Gastroesophageal sphincter (tissue), 3 donors: ENCODE measurements around the gene IGF2.

Experiments
- EP300 ChIP-seq: sonication (generic); formaldehyde crosslinking; IDR thresholded peaks from one replicate; pipeline ENCODE4 v1.6.1; 2017; ENCODE audit warnings: antibody characterized with exemption, mild to moderate bottlenecking
- POLR2A ChIP-seq, 2 donors: fragments of 450-650 bp; IDR thresholded peaks; one replicate each; pipeline ENCODE4 v1.6.1; 2017; ENCODE audit warnings: antibody characterized with exemption in 2 of 2, mild to moderate bottlenecking in 2 of 2, moderate library complexity in 1 of 2
- TF ChIP-seq, protein P1 (sequence below), 4 experiments: fragments of 200-600 bp in 2 of 4; fragments of 450-650 bp in 2 of 4; sonication (generic) in 1 of 4; IDR thresholded peaks; one replicate each; pipeline ENCODE4 v1.5.1; 2017 to 2019; ENCODE audit warnings: antibody characterized with exemption in 4 of 4, mild to moderate bottlenecking in 2 of 4, moderate library complexity in 2 of 4

DNA sequence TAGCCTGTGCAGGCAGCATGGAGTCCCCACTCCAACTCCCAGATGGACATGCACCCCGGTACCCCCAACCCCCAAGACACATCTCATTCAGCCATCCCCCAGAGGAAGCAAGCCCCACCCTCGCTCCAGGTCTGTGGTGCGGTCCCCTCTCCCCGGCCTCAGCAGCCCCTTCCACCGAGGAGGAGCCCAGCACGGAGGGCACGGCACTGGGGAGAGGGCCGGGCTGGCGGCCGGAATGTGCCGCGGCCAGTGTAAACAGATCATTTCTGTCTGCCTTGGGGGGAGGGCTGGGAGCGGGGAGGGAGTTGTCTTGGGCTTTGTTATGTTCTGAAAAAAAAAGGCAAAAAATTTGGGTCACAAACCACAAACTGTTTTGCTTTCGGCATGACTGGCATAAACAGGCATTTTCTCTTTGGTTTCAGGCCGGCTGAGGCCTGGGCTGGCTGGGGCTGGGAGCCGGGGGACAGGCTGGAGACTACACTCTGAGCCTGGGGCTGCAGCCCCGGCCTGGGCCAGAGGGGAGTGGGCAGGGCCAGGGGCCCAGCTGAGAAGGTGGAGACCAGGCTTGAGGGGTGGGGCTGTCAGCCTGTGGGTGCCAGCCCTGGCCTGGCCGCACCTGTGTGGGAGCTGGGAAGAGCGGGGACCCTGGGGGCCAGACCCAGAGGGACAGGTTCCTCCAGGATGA lies 16.8 kb downstream of the IGF2 start:
- TF ChIP-seq, protein P1, sequence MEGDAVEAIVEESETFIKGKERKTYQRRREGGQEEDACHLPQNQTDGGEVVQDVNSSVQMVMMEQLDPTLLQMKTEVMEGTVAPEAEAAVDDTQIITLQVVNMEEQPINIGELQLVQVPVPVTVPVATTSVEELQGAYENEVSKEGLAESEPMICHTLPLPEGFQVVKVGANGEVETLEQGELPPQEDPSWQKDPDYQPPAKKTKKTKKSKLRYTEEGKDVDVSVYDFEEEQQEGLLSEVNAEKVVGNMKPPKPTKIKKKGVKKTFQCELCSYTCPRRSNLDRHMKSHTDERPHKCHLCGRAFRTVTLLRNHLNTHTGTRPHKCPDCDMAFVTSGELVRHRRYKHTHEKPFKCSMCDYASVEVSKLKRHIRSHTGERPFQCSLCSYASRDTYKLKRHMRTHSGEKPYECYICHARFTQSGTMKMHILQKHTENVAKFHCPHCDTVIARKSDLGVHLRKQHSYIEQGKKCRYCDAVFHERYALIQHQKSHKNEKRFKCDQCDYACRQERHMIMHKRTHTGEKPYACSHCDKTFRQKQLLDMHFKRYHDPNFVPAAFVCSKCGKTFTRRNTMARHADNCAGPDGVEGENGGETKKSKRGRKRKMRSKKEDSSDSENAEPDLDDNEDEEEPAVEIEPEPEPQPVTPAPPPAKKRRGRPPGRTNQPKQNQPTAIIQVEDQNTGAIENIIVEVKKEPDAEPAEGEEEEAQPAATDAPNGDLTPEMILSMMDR (IDR thresholded peaks at IDR 0.05): no peak
- TF ChIP-seq EP300 (no peak), POLR2A (IDR thresholded peaks at IDR 0.05) (no peak)
